Activated CD4-positive, CD25-positive, alpha-beta regulatory T cell treated with anti-CD3 and anti-CD28 coated beads, Interleukin-2, amount 50 U/mL, for 24 hours (primary cell): Measurements from ENCODE around the gene PPFIA1.
"Not testable (repeated sequence)": the region's sequence is repeated elsewhere in the genome, so short reads cannot be mapped to it uniquely, and the experiment has no call there.

Experiments
- ATAC-seq, 2 donors: fragments of 150-1000 bp; cut with Tn5 transposase; one replicate each; pipeline ENCODE4 v1.10.0; 2021; ENCODE audit warnings: mild to moderate bottlenecking in 1 of 2, moderate library complexity in 1 of 2

Gene PPFIA1

GRCh38 chr11:70326365-70326811 lies 55.9 kb downstream of the PPFIA1 start:
- ATAC-seq: no peak

- ATAC-seq: no peak
Measured at GRCh38 chr11:70326833-70327232, 56.3 kb downstream of the PPFIA1 start.

GRCh38 chr11:70327717-70328116 lies 57.2 kb downstream of the PPFIA1 start:
- ATAC-seq: no peak

- ATAC-seq: no peak
Measured at GRCh38 chr11:70328556-70328955, 58.1 kb downstream of the PPFIA1 start.

GRCh38 chr11:70331320-70331843 lies 60.9 kb downstream of the PPFIA1 start:
- not testable (repeated sequence) for ATAC-seq

- ATAC-seq: no peak
Measured at GRCh38 chr11:70331901-70332300, 61.4 kb downstream of the PPFIA1 start.

- ATAC-seq: no peak
Measured at GRCh38 chr11:70332567-70332966, 62.1 kb downstream of the PPFIA1 start.

GRCh38 chr11:70333261-70333660 lies 62.8 kb downstream of the PPFIA1 start:
- ATAC-seq: no peak

GRCh38 chr11:70334351-70334995 lies 64.0 kb downstream of the PPFIA1 start:
- no peak for ATAC-seq

GRCh38 chr11:70335511-70335910 lies 65.0 kb downstream of the PPFIA1 start:
- ATAC-seq: no peak

GRCh38 chr11:70338594-70338993 lies 68.1 kb downstream of the PPFIA1 start:
- ATAC-seq: no peak

GRCh38 chr11:70339066-70339465 lies 68.6 kb downstream of the PPFIA1 start:
- no peak for ATAC-seq

- no peak for ATAC-seq
Measured at GRCh38 chr11:70341881-70342429, 71.5 kb downstream of the PPFIA1 start.

GRCh38 chr11:70343636-70344035 lies 73.1 kb downstream of the PPFIA1 start:
- ATAC-seq: no peak

- ATAC-seq: no peak
Measured at GRCh38 chr11:70348191-70348590, 77.7 kb downstream of the PPFIA1 start.

GRCh38 chr11:70348608-70349007 lies 78.1 kb downstream of the PPFIA1 start:
- no peak for ATAC-seq

- no peak for ATAC-seq
Measured at GRCh38 chr11:70351646-70352045, 81.2 kb downstream of the PPFIA1 start.

- ATAC-seq: no peak
Measured at GRCh38 chr11:70352100-70352499, 81.6 kb downstream of the PPFIA1 start.

GRCh38 chr11:70352601-70353000 lies 82.1 kb downstream of the PPFIA1 start:
- no peak for ATAC-seq

- ATAC-seq: no peak
Measured at GRCh38 chr11:70353329-70353728, 82.8 kb downstream of the PPFIA1 start.

- no peak for ATAC-seq
Measured at GRCh38 chr11:70353900-70354568, 83.5 kb downstream of the PPFIA1 start.

GRCh38 chr11:70354629-70355028 lies 84.1 kb downstream of the PPFIA1 start:
- no peak for ATAC-seq

GRCh38 chr11:70358753-70359152 lies 88.3 kb downstream of the PPFIA1 start:
- no peak for ATAC-seq
